ENCODE measurements around the gene NTSR1. TPM values are rescaled to one million over a fixed set of nuclear protein-coding genes. Genes with fewer than 3 reads are reported as not detected.

NTSR1 gene
- total RNA-seq, 1 experiment from 2014 or later: 7.8 TPM

GRCh38 chr20:62760856-62761758, 52.5 kb downstream of the NTSR1 start:
- intact Hi-C loops (cut with micrococcal nuclease): no loop called here
- H3K9me2 ChIP-seq (replicated peaks; ENCODE audit: low read length): no peaks in the 10 kb centered on the region
- no peak overlapping the region for H3K27ac ChIP-seq (ENCODE audit: low read length)
- H4K20me1 ChIP-seq (ENCODE audit: low read length): no peaks in the 10 kb centered on the region
- no peaks in the 10 kb centered on the region for H3K27me3 ChIP-seq (ENCODE audit: low read length)
- no peak overlapping the region for H2AFZ ChIP-seq (ENCODE audit: low read length)
- BruUV-seq (replicated peaks): no TSS peak
- H3K9ac ChIP-seq (ENCODE audit: low read length): no peak overlapping the region
- ChIA-PET POLR2A (ENCODE audit: unreplicated experiment) (no interaction called here), CTCF (no interaction called here)
- H3F3A ChIP-seq (ENCODE audit: low read length, unreplicated experiment): no peaks in the 10 kb centered on the region
- no peak overlapping the region for H3K4me3 ChIP-seq (ENCODE audit: low read length)
- H3K4me2 ChIP-seq (ENCODE audit: low read length): no peak overlapping the region
- ATAC-seq: no peak
- H3K79me2 ChIP-seq (ENCODE audit: low read length): no peaks in the 10 kb centered on the region
- H3K9me3 ChIP-seq (ENCODE audit: low read length): no peaks in the 10 kb centered on the region
- no peaks in the 10 kb centered on the region for H3K36me3 ChIP-seq (ENCODE audit: low read depth, low read length)
- TF ChIP-seq EZH2phosphoT487 (IDR thresholded peaks at IDR 0.05; ENCODE audit: borderline replicate concordance, low read length) (no peak), CTCF (conservative IDR thresholded peaks at IDR 0.05; ENCODE audit: low read depth, low read length) (no peak), EZH2 (IDR thresholded peaks at IDR 0.05; ENCODE audit: low read length, unreplicated experiment) (no peak)
- H3K4me1 ChIP-seq (ENCODE audit: insufficient read depth, low read length): no peaks in the 10 kb centered on the region
- no peak for DNase-seq

GRCh38 chr20:62761759-62762131, 53.1 kb downstream of the NTSR1 start:
- no peak for ATAC-seq

More at GRCh38 chr20:62761759-62762131, 53.1 kb downstream of the NTSR1 start:
- no TSS peak for BruUV-seq (replicated peaks)
- no peak overlapping the region for H3K4me2 ChIP-seq (ENCODE audit: low read length)
- TF ChIP-seq EZH2 (IDR thresholded peaks at IDR 0.05; ENCODE audit: low read length, unreplicated experiment) (no peak), EZH2phosphoT487 (IDR thresholded peaks at IDR 0.05; ENCODE audit: borderline replicate concordance, low read length) (no peak), CTCF (conservative IDR thresholded peaks at IDR 0.05; ENCODE audit: low read depth, low read length) (no peak)
- POLR2A ChIA-PET (ENCODE audit: unreplicated experiment): no interaction called here
- H3K36me3 ChIP-seq (ENCODE audit: low read depth, low read length): no peaks in the 10 kb centered on the region
- intact Hi-C loops (cut with micrococcal nuclease): no loop called here
- no peak overlapping the region for H2AFZ ChIP-seq (ENCODE audit: low read length)
- H3K4me3 ChIP-seq (ENCODE audit: low read length): no peak overlapping the region
- no peaks in the 10 kb centered on the region for H3F3A ChIP-seq (ENCODE audit: low read length, unreplicated experiment)
- no peaks in the 10 kb centered on the region for H3K9me2 ChIP-seq (replicated peaks; ENCODE audit: low read length)
- 0 out of 2 replicates have a peak, but pooled peaks cover 4% of the 10 kb centered on the region for H3K27me3 ChIP-seq (ENCODE audit: low read length)
- no peaks in the 10 kb centered on the region for H3K9me3 ChIP-seq (ENCODE audit: low read length)
- no peak for DNase-seq
- H3K4me1 ChIP-seq (ENCODE audit: insufficient read depth, low read length): peaks cover 5% of the 10 kb centered on the region
- H3K9ac ChIP-seq (ENCODE audit: low read length): no peak overlapping the region
- H3K79me2 ChIP-seq (ENCODE audit: low read length): no peaks in the 10 kb centered on the region
- H3K27ac ChIP-seq (ENCODE audit: low read length): no peak overlapping the region
- H4K20me1 ChIP-seq (ENCODE audit: low read length): no peaks in the 10 kb centered on the region
- CTCF ChIA-PET: no interaction called here
